Mononuclear cell (primary cell): ENCODE data around the gene ERG. TPM values are rescaled to one million over a fixed set of nuclear protein-coding genes. Genes with fewer than 3 reads are reported as not detected.

Experiments
- H3K27me3 ChIP-seq: 2 replicates; pipeline ENCODE4 v1.6.0; 2011; ENCODE audit warnings: low read length, control low read depth; ENCODE audit not compliant: insufficient read depth
- H3K4me1 ChIP-seq: 2 replicates; pipeline ENCODE4 v1.5.1; 2011; ENCODE audit warnings: mild to moderate bottlenecking, low read length, control low read depth; ENCODE audit not compliant: insufficient read depth
- H3K4me3 ChIP-seq: 2 replicates; pipeline ENCODE4 v1.5.1; 2011; ENCODE audit warnings: mild to moderate bottlenecking, low read length, moderate library complexity
- H3K9me3 ChIP-seq: 2 replicates; pipeline ENCODE4 v1.5.1; 2011; ENCODE audit warnings: low read depth, mild to moderate bottlenecking, control low read depth, low read length
- total RNA-seq: library from RNA; depleted of rRNA; stranded (reverse); fragments of >200 nt; gene quantifications from one replicate; pipeline ENCODE4 v1.2.3, GENCODE V29; 2012

Gene ERG
- total RNA-seq, 1 donor = 1.4 TPM

DNA sequence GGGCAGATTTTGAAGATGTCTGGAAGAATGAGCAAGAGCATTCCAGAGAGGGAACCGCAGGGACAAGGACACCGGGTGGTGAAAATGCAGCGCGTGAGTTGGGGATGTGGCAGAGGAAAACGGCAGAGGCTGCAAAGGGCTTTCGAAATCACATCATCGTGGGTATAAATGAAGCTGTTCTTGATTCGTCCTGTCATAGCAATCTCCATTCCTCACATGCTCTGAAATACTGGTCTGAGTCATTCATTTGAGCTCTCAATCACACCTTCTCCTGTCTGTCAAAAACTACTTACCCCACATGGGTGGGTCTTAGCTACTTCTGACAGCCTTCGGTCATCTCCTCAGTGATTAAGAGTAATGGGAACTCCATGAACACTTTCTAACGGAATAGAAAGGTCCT lies 81.5 kb downstream of the ERG start:
- Histone ChIP-seq H3K9me3 (no peaks in the 10 kb centered on the region), H3K4me3 (no peak overlapping the region), H3K27me3 (no peaks in the 10 kb centered on the region), H3K4me1 (peaks cover 6% of the 10 kb centered on the region)

DNA sequence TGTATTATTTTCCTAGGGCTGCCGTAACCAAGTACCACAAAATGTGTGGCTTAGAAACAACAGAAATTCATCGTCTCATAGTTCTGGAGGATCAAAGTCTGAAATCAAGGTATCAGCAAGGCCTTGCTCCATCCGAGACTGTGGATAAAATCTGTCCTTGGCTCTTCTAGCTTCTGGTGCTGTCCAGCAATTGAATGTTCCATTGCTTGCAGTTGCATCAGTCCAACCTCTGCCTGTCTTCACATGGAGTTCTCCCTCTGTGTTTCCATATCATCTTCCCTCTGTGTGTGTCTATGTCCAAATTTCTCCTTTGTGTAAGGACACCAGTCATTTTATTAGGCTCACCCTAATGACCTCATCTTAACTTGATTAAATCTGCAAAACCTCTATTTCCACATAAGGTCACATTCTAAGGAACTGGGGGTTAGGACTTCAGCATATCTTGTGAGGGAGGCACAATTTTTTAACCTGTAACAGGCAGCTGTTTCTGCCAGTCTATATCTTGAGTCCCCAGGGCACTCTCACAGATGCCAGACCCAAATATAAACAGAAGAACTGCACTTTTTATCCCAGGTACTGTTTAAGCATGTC lies 84.2 kb downstream of the ERG start:
- Histone ChIP-seq H3K9me3 (no peaks in the 10 kb centered on the region), H3K4me1 (peaks cover 10% of the 10 kb centered on the region), H3K4me3 (no peak overlapping the region), H3K27me3 (no peaks in the 10 kb centered on the region)

DNA sequence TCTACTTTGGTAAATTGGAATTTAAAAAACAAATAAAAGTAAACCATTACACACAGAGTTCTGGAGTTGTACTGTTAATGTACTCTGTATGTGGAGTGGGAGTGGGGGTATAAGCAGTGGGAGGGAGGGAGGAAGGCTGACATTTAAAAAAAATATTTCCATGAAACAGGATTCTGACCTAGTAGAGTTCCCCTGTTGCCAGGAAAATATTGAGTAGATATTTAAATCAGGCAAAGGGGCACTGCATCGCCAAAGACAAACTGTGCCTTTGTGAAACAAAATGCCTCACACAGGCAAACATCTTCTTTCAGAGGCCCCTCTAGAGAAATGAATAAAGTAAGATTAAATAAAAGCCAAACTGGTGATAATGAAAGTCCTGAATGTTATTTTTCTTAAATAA lies 87.8 kb downstream of the ERG start:
- Histone ChIP-seq H3K4me3 (no peak overlapping the region), H3K9me3 (no peaks in the 10 kb centered on the region), H3K27me3 (no peaks in the 10 kb centered on the region), H3K4me1 (peaks cover 6% of the 10 kb centered on the region)

DNA sequence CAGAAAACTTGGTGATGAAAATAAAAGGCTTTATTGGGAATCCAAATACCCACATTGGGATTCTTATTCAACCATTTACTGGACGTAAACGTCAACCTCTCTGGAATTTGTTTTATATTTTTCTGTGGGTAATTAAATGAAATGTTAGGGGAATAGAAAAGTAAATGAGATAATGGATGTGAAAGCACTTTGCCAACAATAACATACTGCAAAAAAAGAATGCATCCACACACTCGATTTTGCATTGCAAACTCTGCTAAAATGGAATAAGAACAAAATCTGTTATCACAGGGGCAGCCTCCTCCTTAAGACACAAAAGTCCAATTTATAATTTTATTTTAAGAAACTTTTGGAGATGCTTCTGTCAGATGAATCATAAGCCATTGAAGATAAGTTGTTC lies 88.4 kb downstream of the ERG start:
- H3K9me3 ChIP-seq = no peaks in the 10 kb centered on the region
- H3K4me3 ChIP-seq = no peak overlapping the region

DNA sequence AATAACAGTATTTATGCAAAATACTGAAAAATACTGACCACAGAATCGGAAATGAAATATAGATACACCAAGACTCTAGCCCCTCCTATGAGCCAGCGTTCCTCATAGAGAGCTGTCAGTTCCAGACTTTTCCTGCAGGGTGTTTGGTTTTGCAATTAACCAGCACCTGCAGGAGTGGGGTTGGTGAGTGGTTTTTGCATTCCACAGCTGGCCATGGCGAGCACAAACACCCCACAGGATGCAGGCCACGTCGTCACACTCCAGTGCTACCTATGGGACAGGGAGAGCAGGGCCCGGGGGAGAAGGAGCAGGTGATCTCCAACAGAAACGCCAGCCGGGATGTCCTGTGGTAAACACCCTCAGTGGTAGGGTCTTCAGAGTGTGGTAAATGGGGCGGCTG lies 94.1 kb downstream of the ERG start:
- no peak overlapping the region for H3K4me3 ChIP-seq
- H3K4me1 ChIP-seq = peaks cover 3% of the 10 kb centered on the region
- no peaks in the 10 kb centered on the region for H3K27me3 ChIP-seq
- H3K9me3 ChIP-seq = no peaks in the 10 kb centered on the region

More for the DNA sequence above, 88.4 kb downstream of the ERG start:
- Histone ChIP-seq H3K27me3 (no peaks in the 10 kb centered on the region), H3K4me1 (peaks cover 6% of the 10 kb centered on the region)

DNA sequence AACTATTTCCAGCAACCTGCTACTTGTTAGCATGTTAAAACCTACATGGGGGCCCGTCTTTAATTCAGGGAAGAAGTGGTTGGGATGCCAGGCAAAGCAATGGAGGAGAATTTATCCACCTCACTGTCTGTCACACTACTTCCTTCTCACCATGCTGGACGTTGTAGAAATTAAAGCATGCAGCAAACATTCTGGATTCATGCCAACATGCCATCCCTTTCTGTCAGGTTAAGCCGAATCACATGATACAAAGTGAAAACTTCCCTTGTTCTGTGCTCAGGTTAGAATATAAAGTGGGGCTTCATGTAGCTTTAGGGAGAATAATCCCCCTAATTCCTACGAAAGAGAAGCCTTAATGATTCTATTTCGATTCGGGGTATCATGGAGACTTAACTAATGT lies 95.5 kb downstream of the ERG start:
- H3K4me1 ChIP-seq = no peaks in the 10 kb centered on the region
- no peaks in the 10 kb centered on the region for H3K27me3 ChIP-seq
- no peak overlapping the region for H3K4me3 ChIP-seq
- no peaks in the 10 kb centered on the region for H3K9me3 ChIP-seq

DNA sequence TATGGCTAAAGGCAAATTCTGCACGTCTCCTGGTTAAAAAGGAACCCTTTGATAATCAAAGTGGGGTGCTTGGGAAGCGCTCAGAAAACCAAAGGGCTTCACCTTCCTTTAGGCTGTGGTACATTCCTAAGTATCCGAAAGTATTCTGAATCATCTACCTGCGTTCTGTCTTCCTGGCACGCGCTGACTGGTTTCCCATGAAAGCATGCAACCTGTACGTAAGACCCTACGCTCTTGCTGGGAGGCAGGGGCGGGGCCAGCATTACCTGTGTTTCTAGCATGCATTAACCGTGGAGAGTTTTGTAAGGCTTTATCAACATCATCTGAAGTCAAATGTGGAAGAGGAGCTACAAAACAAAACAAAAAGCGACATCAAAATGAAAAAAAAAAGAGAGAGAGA lies 96.0 kb downstream of the ERG start:
- no peaks in the 10 kb centered on the region for H3K9me3 ChIP-seq
- H3K4me3 ChIP-seq = no peak overlapping the region
- H3K27me3 ChIP-seq = no peaks in the 10 kb centered on the region
- no peaks in the 10 kb centered on the region for H3K4me1 ChIP-seq

DNA sequence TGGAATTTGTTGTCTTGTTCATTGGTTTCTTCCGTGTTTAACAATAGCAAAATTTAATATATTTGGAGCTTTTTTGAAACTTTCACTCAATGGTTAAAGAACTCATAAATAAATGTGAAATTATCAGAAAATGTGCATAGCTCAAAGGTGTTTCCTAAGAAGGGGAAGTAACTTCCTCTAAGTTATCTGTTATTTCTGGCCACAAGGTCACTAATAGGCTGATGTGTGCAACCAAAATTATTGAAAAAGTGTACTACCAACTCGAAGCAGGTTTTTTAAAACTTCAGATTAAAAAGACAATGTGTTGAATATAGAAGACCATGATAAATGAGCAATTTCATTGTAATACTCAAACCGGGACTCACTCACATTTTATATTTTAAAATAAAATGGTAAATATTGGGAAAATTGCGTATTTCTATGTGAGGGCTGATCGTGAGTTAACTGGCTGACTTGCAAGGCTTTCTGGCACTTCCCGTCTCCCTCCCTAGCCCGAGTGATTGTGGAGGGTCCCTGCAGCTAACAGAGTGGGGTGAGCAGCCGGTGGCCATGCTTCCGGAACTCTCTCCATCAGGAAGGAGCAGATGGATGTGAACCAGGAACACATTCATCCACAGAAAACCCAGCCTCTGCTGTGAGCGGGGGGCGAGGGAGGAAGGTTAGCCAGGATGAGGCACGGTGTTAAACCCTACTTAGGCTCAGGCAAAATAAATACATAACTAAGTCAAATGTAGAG lies 96.9 kb downstream of the ERG start:
- Histone ChIP-seq H3K4me1 (no peaks in the 10 kb centered on the region), H3K9me3 (no peaks in the 10 kb centered on the region), H3K4me3 (no peak overlapping the region), H3K27me3 (no peaks in the 10 kb centered on the region)

DNA sequence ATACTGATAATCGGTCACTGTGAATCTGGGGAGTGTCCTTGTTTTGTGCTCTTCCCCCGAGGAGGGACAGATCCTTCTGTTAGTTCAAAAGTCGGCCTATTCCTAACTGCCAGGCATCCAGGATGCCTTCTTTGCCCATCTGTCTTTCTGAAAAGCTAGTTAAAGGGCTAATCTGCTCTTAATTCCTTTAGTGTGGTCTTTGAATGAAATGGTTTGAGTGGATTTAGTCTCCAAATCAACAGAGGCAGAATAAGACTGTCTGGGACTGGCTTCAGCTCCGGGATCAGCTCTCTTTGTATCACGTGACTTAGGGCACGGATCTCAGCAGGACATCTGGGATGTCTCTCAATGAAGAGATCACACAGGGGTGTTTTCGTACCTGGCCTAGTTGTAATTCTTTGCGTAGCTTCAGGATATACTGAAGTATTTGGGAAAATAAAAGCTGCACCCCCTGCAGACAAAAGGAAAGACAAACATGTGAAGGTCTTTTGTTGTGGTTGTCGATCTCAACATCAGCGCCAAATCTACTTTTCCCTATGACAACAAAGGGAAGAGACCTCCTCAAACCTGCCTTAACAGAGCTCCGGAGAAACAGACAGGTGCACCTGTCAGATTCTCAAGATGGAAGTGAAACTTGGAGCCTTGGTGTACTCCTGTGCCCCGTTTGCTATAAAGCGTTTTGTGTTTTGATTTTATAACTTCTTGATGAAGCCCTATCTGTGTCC lies 97.9 kb downstream of the ERG start:
- H3K9me3 ChIP-seq = no peaks in the 10 kb centered on the region
- no peaks in the 10 kb centered on the region for H3K27me3 ChIP-seq
- H3K4me3 ChIP-seq = no peak overlapping the region
- no peaks in the 10 kb centered on the region for H3K4me1 ChIP-seq

DNA sequence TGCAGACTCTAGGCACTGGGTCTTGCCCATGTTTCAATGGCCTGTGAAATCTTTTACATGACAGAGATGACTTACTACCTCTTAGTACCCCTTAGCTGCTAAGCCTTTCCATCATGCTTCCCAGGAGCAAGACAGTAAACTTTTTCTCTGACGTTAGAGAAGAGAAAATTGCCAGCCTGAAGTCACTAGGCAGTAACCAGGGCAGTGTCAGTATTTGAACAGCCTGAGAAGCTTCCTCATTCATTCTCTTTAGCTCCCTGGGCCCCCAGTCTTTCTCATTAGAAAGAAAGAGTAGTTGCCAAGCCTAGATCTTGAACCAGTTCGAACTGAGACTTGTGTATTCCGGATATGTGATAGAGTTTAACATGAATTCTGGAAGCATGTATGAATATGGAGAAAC lies 99.2 kb downstream of the ERG start:
- H3K27me3 ChIP-seq = no peaks in the 10 kb centered on the region
- no peak overlapping the region for H3K4me3 ChIP-seq
- no peaks in the 10 kb centered on the region for H3K9me3 ChIP-seq
- H3K4me1 ChIP-seq = no peaks in the 10 kb centered on the region

DNA sequence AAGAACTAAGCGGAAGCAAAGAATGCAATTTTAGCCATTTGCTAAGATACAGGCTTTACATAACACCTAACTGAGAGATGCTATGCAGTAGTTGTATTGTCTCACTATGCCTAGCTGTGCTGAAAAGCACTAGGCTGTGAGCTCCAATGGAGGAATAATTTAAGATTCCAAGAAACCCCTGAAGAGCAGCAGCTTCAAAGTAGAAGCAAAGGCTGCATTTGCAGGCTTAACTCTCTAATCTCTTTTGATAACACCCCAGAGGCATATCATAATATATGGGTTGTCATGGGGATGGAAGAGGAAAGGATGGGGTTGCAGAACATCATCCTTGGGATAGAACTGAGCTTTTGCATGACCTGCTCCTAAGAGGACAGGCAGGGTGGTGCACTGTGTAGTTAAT lies 102.0 kb downstream of the ERG start:
- H3K27me3 ChIP-seq = no peaks in the 10 kb centered on the region
- no peaks in the 10 kb centered on the region for H3K9me3 ChIP-seq
- H3K4me1 ChIP-seq = no peaks in the 10 kb centered on the region
- H3K4me3 ChIP-seq = no peak overlapping the region

DNA sequence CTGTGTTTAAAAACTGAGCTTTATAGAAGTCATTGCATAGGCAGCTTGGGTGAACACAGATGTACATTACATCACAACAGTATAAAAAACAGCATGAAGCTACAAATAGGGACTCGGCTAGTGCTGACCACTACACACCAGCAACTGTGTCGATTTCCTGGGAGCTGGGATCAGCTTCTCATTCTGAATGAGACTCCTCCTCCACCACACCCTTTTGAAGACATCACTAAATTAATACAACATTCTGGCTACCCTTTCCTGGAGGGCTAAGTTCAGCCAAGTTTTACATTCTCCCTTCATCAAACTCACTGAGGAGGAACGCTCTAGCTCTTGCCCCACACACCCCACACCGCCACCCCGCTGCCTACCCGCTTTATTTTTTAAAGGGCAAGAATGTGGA lies 102.7 kb downstream of the ERG start:
- no peaks in the 10 kb centered on the region for H3K27me3 ChIP-seq
- H3K4me1 ChIP-seq = no peaks in the 10 kb centered on the region
- no peak overlapping the region for H3K4me3 ChIP-seq
- no peaks in the 10 kb centered on the region for H3K9me3 ChIP-seq

DNA sequence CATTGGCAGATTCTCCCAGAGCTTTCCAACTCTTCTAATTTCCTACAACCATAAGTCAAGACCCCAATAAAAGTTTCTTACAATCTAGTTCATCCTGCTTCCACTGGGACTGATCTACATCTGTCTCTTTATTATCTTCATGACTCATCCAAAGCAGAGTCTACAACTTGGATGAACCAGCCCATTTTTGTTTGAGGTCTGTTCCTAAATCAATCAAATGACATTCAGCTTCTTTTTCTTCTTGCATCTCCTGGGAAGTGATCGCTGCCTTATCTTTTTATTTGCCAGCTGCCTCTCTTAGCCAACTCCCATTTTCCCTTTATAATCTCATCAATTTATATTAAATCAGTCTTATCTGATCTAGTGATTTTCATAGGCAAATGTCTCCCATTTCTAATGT lies 105.6 kb downstream of the ERG start:
- H3K4me3 ChIP-seq = no peak overlapping the region

DNA sequence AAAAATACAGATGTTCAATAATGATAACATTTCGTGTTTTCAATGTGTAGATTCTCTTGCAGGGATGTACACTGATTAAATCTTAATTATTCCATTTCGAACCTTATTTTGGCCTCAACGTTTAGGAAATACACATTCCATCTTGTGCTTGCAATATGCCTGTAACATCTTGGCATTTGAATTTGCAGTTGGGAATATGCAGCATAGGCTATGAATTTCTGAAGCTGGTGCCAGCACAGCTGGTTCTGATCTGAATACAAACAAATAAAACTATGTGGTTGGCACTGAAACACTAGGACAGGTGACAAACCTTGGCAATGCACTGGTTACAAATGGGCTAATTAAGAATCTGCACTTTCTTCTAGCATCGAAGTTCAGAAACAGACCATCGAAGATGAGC lies 108.4 kb downstream of the ERG start:
- Histone ChIP-seq H3K9me3 (no peaks in the 10 kb centered on the region), H3K27me3 (no peaks in the 10 kb centered on the region), H3K4me1 (peaks cover 22% of the 10 kb centered on the region)

More for the DNA sequence above, 105.6 kb downstream of the ERG start:
- peaks cover 3% of the 10 kb centered on the region for H3K4me1 ChIP-seq
- no peaks in the 10 kb centered on the region for H3K9me3 ChIP-seq
- no peaks in the 10 kb centered on the region for H3K27me3 ChIP-seq

DNA sequence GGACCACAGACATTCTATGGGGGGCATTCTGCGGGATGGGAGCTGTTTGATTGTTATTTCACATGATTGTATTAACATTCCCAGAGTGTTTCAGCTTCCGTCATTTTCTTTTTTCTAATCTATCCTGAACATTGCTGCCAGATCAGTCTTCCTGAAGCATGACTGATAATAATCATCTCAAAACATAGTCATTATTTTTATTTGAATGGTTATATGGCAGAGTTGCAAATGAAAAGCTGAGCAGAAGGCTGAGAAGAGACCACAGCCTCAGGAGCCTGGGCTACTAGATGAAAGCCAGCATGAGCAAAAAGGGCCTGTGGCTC lies 109.0 kb downstream of the ERG start:
- Histone ChIP-seq H3K9me3 (no peaks in the 10 kb centered on the region), H3K4me3 (no peak overlapping the region), H3K4me1 (peaks cover 28% of the 10 kb centered on the region), H3K27me3 (no peaks in the 10 kb centered on the region)

More for the DNA sequence above, 108.4 kb downstream of the ERG start:
- no peak overlapping the region for H3K4me3 ChIP-seq
